Stimulated activated CD8-positive, alpha-beta memory T cell treated with anti-CD3 and anti-CD28 coated beads, Interleukin-4, amount 100 ng/mL, for 24 hours (primary cell): ENCODE data around the gene UBASH3B.

Source experiments
- DNase-seq: peaks from one replicate; pipeline ENCODE4 v3.0.0-alpha.2; 2020; ENCODE audit warnings: low read depth

Gene UBASH3B

GRCh38 chr11:122676638-122677037 lies 21.1 kb downstream of the UBASH3B start:
- DNase-seq: no peak

GRCh38 chr11:122677256-122677655 lies 21.7 kb downstream of the UBASH3B start:
- no peak for DNase-seq

GRCh38 chr11:122678406-122678805 lies 22.9 kb downstream of the UBASH3B start:
- no peak for DNase-seq

- DNase-seq: no peak
These were observed 23.9 kb downstream of the UBASH3B start for GRCh38 chr11:122679466-122679865.

GRCh38 chr11:122681070-122681469 lies 25.5 kb downstream of the UBASH3B start:
- DNase-seq: no peak

- DNase-seq: no peak
These were observed 26.2 kb downstream of the UBASH3B start for GRCh38 chr11:122681735-122682134.

- no peak for DNase-seq
These were observed 26.9 kb downstream of the UBASH3B start for GRCh38 chr11:122682464-122682863.

GRCh38 chr11:122685041-122685440 lies 29.5 kb downstream of the UBASH3B start:
- no peak for DNase-seq

- DNase-seq: no peak
These were observed 30.6 kb downstream of the UBASH3B start for GRCh38 chr11:122686111-122686510.

GRCh38 chr11:122690384-122690783 lies 34.9 kb downstream of the UBASH3B start:
- no peak for DNase-seq

- DNase-seq: no peak
These were observed 35.5 kb downstream of the UBASH3B start for GRCh38 chr11:122690801-122691548.

- no peak for DNase-seq
These were observed 36.1 kb downstream of the UBASH3B start for GRCh38 chr11:122691549-122692150.

- DNase-seq: no peak
These were observed 36.9 kb downstream of the UBASH3B start for GRCh38 chr11:122692444-122692843.

GRCh38 chr11:122695076-122695615 lies 39.6 kb downstream of the UBASH3B start:
- DNase-seq: no peak

GRCh38 chr11:122696662-122697061 lies 41.1 kb downstream of the UBASH3B start:
- DNase-seq: peak; percentile 52

GRCh38 chr11:122697636-122698167 lies 42.2 kb downstream of the UBASH3B start:
- DNase-seq: no peak

- DNase-seq: no peak
These were observed 42.9 kb downstream of the UBASH3B start for GRCh38 chr11:122698392-122698791.

- DNase-seq: no peak
These were observed 45.1 kb downstream of the UBASH3B start for GRCh38 chr11:122700666-122701065.

- DNase-seq: no peak
These were observed 45.6 kb downstream of the UBASH3B start for GRCh38 chr11:122701143-122701542.

- no peak for DNase-seq
These were observed 48.2 kb downstream of the UBASH3B start for GRCh38 chr11:122703541-122704272.

GRCh38 chr11:122705396-122705795 lies 49.9 kb downstream of the UBASH3B start:
- no peak for DNase-seq

GRCh38 chr11:122706291-122707088 lies 51.0 kb downstream of the UBASH3B start:
- no peak for DNase-seq
